ENCODE results near the gene FAM20B.
A peak's percentile ranks its signal among the peaks of the same experiment; 100 is the strongest.

Gene FAM20B

DNA sequence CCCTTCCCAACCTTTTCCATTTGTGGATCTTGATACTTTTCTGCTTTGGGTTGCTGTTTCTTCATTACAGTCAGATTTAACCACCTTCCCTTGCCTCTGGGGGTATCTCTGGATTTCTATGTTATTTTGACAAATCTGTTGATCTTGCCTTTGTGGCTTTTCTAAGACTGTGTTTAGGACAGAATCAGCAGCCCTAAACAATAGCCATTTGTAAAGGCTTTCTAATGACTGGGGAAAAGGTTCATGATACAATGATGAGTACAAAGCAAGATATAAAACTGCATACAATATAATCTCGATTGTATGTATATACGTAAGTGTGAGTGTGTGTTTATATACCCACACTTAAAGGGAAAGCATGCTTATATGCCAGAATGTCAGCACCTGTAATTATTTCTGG lies 27.8 kb downstream of the FAM20B start:
- DNase-seq (ENCODE audit: low read depth in 1 of 2, low spot score in 1 of 2): no peak
- H3K27ac ChIP-seq (replicated peaks): no peak overlapping the region
- H3K4me3 ChIP-seq (replicated peaks; ENCODE audit: insufficient read depth, low read length): no peak overlapping the region
- TF ChIP-seq, protein P1, sequence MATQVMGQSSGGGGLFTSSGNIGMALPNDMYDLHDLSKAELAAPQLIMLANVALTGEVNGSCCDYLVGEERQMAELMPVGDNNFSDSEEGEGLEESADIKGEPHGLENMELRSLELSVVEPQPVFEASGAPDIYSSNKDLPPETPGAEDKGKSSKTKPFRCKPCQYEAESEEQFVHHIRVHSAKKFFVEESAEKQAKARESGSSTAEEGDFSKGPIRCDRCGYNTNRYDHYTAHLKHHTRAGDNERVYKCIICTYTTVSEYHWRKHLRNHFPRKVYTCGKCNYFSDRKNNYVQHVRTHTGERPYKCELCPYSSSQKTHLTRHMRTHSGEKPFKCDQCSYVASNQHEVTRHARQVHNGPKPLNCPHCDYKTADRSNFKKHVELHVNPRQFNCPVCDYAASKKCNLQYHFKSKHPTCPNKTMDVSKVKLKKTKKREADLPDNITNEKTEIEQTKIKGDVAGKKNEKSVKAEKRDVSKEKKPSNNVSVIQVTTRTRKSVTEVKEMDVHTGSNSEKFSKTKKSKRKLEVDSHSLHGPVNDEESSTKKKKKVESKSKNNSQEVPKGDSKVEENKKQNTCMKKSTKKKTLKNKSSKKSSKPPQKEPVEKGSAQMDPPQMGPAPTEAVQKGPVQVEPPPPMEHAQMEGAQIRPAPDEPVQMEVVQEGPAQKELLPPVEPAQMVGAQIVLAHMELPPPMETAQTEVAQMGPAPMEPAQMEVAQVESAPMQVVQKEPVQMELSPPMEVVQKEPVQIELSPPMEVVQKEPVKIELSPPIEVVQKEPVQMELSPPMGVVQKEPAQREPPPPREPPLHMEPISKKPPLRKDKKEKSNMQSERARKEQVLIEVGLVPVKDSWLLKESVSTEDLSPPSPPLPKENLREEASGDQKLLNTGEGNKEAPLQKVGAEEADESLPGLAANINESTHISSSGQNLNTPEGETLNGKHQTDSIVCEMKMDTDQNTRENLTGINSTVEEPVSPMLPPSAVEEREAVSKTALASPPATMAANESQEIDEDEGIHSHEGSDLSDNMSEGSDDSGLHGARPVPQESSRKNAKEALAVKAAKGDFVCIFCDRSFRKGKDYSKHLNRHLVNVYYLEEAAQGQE (IDR thresholded peaks at IDR 0.05; ENCODE audit: insufficient replicate concordance, low read depth): no peak
- TF ChIP-seq POLR2AphosphoS5 (IDR thresholded peaks at IDR 0.05; ENCODE audit: low read depth) (no peak), GABPA (IDR thresholded peaks at IDR 0.05; ENCODE audit: low read depth) (no peak), SPI1 (IDR thresholded peaks at IDR 0.05; ENCODE audit: borderline replicate concordance, low read depth) (no peak)
- TF ChIP-seq, protein P2, sequence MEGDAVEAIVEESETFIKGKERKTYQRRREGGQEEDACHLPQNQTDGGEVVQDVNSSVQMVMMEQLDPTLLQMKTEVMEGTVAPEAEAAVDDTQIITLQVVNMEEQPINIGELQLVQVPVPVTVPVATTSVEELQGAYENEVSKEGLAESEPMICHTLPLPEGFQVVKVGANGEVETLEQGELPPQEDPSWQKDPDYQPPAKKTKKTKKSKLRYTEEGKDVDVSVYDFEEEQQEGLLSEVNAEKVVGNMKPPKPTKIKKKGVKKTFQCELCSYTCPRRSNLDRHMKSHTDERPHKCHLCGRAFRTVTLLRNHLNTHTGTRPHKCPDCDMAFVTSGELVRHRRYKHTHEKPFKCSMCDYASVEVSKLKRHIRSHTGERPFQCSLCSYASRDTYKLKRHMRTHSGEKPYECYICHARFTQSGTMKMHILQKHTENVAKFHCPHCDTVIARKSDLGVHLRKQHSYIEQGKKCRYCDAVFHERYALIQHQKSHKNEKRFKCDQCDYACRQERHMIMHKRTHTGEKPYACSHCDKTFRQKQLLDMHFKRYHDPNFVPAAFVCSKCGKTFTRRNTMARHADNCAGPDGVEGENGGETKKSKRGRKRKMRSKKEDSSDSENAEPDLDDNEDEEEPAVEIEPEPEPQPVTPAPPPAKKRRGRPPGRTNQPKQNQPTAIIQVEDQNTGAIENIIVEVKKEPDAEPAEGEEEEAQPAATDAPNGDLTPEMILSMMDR (IDR thresholded peaks at IDR 0.05; ENCODE audit: insufficient read depth, low read length): no peak
- no peaks in the 10 kb centered on the region for H3K27me3 ChIP-seq (ENCODE audit: insufficient read depth, poor library complexity, severe bottlenecking)

DNA sequence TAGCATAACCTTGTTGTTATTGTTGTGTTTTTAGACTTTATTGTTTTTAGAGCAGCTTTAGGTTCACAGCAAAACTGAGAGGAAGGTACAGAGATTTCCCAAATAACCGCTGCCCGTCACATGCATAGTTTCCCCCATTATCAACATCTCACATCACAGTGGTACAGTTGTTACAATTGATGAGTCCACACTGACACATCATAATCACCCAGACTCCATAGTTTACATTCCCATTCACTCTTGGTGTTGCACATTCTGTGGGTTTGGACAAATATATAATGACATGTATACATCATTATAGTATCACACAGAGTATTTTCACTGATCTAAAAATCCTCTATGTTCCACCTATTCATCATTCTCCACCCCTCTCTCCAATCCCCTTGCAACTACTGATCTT lies 30.2 kb downstream of the FAM20B start:
- H3K4me3 ChIP-seq (replicated peaks; ENCODE audit: insufficient read depth, low read length): no peak overlapping the region
- no peak for TF ChIP-seq GABPA (IDR thresholded peaks at IDR 0.05; ENCODE audit: low read depth)
- TF ChIP-seq, protein P2 (IDR thresholded peaks at IDR 0.05; ENCODE audit: insufficient read depth, low read length): no peak
- TF ChIP-seq SPI1 (IDR thresholded peaks at IDR 0.05; ENCODE audit: borderline replicate concordance, low read depth): no peak
- no peak for TF ChIP-seq POLR2AphosphoS5 (IDR thresholded peaks at IDR 0.05; ENCODE audit: low read depth)
- TF ChIP-seq, protein P1 (IDR thresholded peaks at IDR 0.05; ENCODE audit: insufficient replicate concordance, low read depth): no peak
- H3K27ac ChIP-seq (replicated peaks): no peak overlapping the region
- no peaks in the 10 kb centered on the region for H3K27me3 ChIP-seq (ENCODE audit: insufficient read depth, poor library complexity, severe bottlenecking)
- DNase-seq (ENCODE audit: low read depth in 1 of 2, low spot score in 1 of 2): no peak

DNA sequence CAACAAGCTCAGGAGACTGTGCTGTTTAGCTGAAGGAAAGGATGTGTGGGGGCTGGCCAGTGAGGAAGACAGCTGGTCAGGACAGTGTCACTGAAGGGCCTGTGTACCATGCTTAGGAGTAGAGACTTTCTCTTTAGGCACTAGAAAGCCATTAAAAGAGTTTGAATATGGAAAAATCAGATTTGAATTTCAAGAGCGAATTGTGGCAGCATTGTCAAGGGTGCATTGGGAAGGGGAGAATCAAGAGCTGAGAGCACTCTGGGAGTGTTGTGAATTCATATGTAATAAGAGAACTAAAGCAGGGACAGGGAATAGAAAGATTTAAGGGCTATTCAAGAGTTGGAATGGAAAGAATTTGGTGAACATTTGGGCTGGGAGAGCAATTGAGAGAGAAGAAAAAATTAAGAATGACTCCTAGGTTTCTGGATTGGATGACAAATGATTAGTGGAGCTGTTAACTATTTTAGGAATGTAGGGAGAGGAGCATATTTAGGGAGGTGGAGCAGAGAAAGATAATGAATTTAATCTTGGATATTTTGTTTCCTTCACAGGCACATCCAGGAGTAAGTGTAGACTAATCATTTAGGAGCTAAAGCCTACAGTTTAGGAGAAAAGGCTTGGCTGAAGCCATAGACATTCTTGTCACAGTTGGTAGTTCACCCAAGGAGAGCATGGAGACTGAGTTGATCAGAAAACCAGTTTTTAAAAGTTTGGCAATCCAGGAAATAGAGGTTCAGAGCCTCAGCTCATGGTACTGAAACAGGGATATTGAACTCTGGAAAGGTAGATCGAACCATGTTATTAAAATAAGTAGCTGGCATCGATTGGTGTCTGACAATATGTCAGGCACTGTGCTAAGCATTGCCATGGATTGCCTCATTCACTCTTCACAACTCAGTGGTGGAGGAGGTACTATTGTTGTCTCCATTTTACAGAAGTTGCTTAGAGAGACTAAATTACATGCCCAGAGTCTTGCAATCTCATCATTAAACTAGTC lies 33.1 kb downstream of the FAM20B start:
- peak in 1 of 2 experiments; percentile 52 for DNase-seq (ENCODE audit: low read depth in 1 of 2, low spot score in 1 of 2)
- TF ChIP-seq GABPA (IDR thresholded peaks at IDR 0.05; ENCODE audit: low read depth): no peak
- no peak for TF ChIP-seq SPI1 (IDR thresholded peaks at IDR 0.05; ENCODE audit: borderline replicate concordance, low read depth)
- TF ChIP-seq, protein P1 (IDR thresholded peaks at IDR 0.05; ENCODE audit: insufficient replicate concordance, low read depth): no peak
- TF ChIP-seq POLR2AphosphoS5 (IDR thresholded peaks at IDR 0.05; ENCODE audit: low read depth): no peak
- TF ChIP-seq, protein P2 (IDR thresholded peaks at IDR 0.05; ENCODE audit: insufficient read depth, low read length): no peak
- Histone ChIP-seq H3K4me3 (replicated peaks; ENCODE audit: insufficient read depth, low read length) (no peak overlapping the region), H3K27me3 (ENCODE audit: insufficient read depth, poor library complexity, severe bottlenecking) (no peaks in the 10 kb centered on the region), H3K27ac (replicated peaks) (0 out of 2 replicates have a peak overlapping the region, but pooled peaks have one; percentile 27)
